ENCODE data around the gene SCNN1G. TPM values are rescaled to one million over a fixed set of nuclear protein-coding genes. Genes with fewer than 3 reads are reported as not detected.

The SCNN1G gene
- total and polyA plus RNA-seq, 9 of the 15 experiments (the other 6 are each of a cell fraction or from before 2014, with no cell fraction given): not detected

DNA sequence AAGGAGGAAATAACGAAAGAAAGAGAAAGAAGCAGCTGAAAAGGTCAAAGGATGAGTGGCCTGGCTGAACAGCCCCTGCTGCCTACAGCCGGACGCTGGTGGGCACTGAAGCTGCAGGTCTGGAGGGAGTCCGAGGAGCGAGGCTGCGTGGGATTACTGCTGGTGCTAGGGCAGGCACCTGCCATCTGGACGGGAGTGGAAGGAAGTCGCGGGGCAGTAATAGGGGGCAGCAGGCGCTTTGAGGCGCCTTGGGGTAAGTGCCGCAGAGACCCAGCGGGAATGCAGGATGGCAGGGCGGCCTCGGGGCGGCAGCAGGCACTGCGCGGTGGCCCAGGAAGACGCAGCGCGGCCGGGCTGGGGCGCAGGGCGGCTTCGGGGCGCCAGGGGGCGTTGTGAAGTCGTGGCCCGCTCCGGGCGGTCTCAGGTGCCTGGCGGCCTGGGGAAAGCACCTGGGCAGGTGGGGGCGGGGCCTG, 303 bp upstream of the SCNN1G start (continued):
- TF ChIP-seq, protein P1, sequence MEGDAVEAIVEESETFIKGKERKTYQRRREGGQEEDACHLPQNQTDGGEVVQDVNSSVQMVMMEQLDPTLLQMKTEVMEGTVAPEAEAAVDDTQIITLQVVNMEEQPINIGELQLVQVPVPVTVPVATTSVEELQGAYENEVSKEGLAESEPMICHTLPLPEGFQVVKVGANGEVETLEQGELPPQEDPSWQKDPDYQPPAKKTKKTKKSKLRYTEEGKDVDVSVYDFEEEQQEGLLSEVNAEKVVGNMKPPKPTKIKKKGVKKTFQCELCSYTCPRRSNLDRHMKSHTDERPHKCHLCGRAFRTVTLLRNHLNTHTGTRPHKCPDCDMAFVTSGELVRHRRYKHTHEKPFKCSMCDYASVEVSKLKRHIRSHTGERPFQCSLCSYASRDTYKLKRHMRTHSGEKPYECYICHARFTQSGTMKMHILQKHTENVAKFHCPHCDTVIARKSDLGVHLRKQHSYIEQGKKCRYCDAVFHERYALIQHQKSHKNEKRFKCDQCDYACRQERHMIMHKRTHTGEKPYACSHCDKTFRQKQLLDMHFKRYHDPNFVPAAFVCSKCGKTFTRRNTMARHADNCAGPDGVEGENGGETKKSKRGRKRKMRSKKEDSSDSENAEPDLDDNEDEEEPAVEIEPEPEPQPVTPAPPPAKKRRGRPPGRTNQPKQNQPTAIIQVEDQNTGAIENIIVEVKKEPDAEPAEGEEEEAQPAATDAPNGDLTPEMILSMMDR (IDR thresholded peaks at IDR 0.05 in 2 of 3, conservative IDR thresholded peaks at IDR 0.05 in 1 of 3; ENCODE audit: insufficient read depth in 2 of 3, low read depth in 1 of 3, low read length in 3 of 3): peak; percentile 82 to 98 (median 98)
- TF ChIP-seq MTA2 (IDR thresholded peaks at IDR 0.05; ENCODE audit: low read depth) (no peak), GABPB2 (CRISPR knock-in tag; conservative IDR thresholded peaks at IDR 0.05) (no peak), RB1 (IDR thresholded peaks at IDR 0.05; ENCODE audit: low read depth) (peak; percentile 68), MAFK (IDR thresholded peaks at IDR 0.05; ENCODE audit: low read length) (no peak), RBM25 (IDR thresholded peaks at IDR 0.05; ENCODE audit: low read depth, low read length, severe bottlenecking) (peak; percentile 6), ZNF121 (CRISPR knock-in tag; conservative IDR thresholded peaks at IDR 0.05) (no peak), ZBTB7A (IDR thresholded peaks at IDR 0.05; ENCODE audit: borderline replicate concordance, control insufficient read depth, low read depth, low read length) (no peak), SMARCB1 (IDR thresholded peaks at IDR 0.05; ENCODE audit: insufficient read length, low read depth) (no peak), CHCHD3 (CRISPR knock-in tag; IDR thresholded peaks at IDR 0.05) (no peak), ZNF57 (CRISPR knock-in tag; IDR thresholded peaks at IDR 0.05) (no peak), JUND (IDR thresholded peaks at IDR 0.05; ENCODE audit: borderline replicate concordance, low read depth, low read length) (0 out of 2 replicates have a peak, but pooled peaks have one; percentile 11), JUND (tag; IDR thresholded peaks at IDR 0.05; ENCODE audit: borderline replicate concordance, low read depth, low read length) (no peak)
- TF ChIP-seq, protein P2, sequence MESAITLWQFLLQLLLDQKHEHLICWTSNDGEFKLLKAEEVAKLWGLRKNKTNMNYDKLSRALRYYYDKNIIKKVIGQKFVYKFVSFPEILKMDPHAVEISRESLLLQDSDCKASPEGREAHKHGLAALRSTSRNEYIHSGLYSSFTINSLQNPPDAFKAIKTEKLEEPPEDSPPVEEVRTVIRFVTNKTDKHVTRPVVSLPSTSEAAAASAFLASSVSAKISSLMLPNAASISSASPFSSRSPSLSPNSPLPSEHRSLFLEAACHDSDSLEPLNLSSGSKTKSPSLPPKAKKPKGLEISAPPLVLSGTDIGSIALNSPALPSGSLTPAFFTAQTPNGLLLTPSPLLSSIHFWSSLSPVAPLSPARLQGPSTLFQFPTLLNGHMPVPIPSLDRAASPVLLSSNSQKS (CRISPR knock-in tag; IDR thresholded peaks at IDR 0.05): no peak
- TF ChIP-seq, protein P3, sequence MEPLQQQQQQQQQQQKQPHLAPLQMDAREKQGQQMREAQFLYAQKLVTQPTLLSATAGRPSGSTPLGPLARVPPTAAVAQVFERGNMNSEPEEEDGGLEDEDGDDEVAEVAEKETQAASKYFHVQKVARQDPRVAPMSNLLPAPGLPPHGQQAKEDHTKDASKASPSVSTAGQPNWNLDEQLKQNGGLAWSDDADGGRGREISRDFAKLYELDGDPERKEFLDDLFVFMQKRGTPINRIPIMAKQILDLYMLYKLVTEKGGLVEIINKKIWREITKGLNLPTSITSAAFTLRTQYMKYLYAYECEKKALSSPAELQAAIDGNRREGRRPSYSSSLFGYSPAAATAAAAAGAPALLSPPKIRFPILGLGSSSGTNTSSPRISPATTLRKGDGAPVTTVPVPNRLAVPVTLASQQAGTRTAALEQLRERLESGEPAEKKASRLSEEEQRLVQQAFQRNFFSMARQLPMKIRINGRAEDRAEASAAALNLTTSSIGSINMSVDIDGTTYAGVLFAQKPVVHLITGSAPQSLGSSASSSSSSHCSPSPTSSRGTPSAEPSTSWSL (CRISPR knock-in tag; IDR thresholded peaks at IDR 0.05; ENCODE audit: borderline replicate concordance): no peak
- TF ChIP-seq, protein P4, sequence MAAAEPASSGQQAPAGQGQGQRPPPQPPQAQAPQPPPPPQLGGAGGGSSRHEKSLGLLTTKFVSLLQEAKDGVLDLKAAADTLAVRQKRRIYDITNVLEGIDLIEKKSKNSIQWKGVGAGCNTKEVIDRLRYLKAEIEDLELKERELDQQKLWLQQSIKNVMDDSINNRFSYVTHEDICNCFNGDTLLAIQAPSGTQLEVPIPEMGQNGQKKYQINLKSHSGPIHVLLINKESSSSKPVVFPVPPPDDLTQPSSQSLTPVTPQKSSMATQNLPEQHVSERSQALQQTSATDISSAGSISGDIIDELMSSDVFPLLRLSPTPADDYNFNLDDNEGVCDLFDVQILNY (CRISPR knock-in tag; IDR thresholded peaks at IDR 0.05): no peak
- TF ChIP-seq, protein P5, sequence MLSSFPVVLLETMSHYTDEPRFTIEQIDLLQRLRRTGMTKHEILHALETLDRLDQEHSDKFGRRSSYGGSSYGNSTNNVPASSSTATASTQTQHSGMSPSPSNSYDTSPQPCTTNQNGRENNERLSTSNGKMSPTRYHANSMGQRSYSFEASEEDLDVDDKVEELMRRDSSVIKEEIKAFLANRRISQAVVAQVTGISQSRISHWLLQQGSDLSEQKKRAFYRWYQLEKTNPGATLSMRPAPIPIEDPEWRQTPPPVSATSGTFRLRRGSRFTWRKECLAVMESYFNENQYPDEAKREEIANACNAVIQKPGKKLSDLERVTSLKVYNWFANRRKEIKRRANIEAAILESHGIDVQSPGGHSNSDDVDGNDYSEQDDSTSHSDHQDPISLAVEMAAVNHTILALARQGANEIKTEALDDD (IDR thresholded peaks at IDR 0.05): no peak
- TF ChIP-seq, protein P6, sequence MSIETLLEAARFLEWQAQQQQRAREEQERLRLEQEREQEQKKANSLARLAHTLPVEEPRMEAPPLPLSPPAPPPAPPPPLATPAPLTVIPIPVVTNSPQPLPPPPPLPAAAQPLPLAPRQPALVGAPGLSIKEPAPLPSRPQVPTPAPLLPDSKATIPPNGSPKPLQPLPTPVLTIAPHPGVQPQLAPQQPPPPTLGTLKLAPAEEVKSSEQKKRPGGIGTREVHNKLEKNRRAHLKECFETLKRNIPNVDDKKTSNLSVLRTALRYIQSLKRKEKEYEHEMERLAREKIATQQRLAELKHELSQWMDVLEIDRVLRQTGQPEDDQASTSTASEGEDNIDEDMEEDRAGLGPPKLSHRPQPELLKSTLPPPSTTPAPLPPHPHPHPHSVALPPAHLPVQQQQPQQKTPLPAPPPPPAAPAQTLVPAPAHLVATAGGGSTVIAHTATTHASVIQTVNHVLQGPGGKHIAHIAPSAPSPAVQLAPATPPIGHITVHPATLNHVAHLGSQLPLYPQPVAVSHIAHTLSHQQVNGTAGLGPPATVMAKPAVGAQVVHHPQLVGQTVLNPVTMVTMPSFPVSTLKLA (conservative IDR thresholded peaks at IDR 0.05): no peak
